Tibial nerve (tissue), 4 donors: ENCODE measurements around the gene GNB3. TPM values are rescaled to one million over a fixed set of nuclear protein-coding genes. Genes with fewer than 3 reads are reported as not detected.

ENCODE experiments used
- DNase-seq, 2 donors: peaks; one replicate each; pipeline ENCODE4 v3.0.0-alpha.2; 2019; ENCODE audit warnings: low spot score in 2 of 2
- H3K27ac ChIP-seq, 4 donors: fragments of 200-600 bp; sonication (generic) in 3 of 4; one replicate each; pipeline ENCODE4 v1.5.1; 2017 to 2019; ENCODE audit warnings: mild to moderate bottlenecking in 1 of 4
- H3K27me3 ChIP-seq, 2 donors: fragments of 200-600 bp; sonication (generic) in 1 of 2; one replicate each; pipeline versions ENCODE4 v1.5.1 to v1.6.0; 2017 to 2019
- H3K36me3 ChIP-seq, 3 donors: fragments of 200-600 bp; sonication (generic); one replicate each; pipeline ENCODE4 v1.5.1; 2018 to 2019
- H3K4me1 ChIP-seq, 4 donors: fragments of 200-600 bp; sonication (generic) in 3 of 4; one replicate each; pipeline ENCODE4 v1.5.1; 2017 to 2019
- H3K4me3 ChIP-seq, 4 donors: fragments of 200-600 bp; sonication (generic) in 3 of 4; one replicate each; pipeline ENCODE4 v1.5.1; 2017 to 2019; ENCODE audit warnings: mild to moderate bottlenecking in 1 of 4, moderate library complexity in 1 of 4
- H3K9me3 ChIP-seq, 4 donors: fragments of 200-600 bp; sonication (generic) in 3 of 4; one replicate each; pipeline ENCODE4 v1.5.1; 2017 to 2019
- CTCF ChIP-seq, 5 experiments: fragments of 200-600 bp in 3 of 5; fragments of 450-650 bp in 2 of 5; sonication (generic) in 3 of 5; IDR thresholded peaks; one replicate each; pipeline ENCODE4 v1.5.1; 2016 to 2019; ENCODE audit warnings: antibody characterized with exemption in 5 of 5, mild to moderate bottlenecking in 3 of 5, moderate library complexity in 2 of 5
- EP300 ChIP-seq, 2 donors: sonication (generic); formaldehyde crosslinking; IDR thresholded peaks; one replicate each; pipeline ENCODE4 v1.6.1; 2017; ENCODE audit warnings: antibody characterized with exemption in 2 of 2, mild to moderate bottlenecking in 1 of 2
- POLR2A ChIP-seq, 2 donors: fragments of 450-650 bp; IDR thresholded peaks; one replicate each; pipeline ENCODE4 v1.6.1; 2017; ENCODE audit warnings: antibody characterized with exemption in 2 of 2, mild to moderate bottlenecking in 2 of 2, moderate library complexity in 2 of 2
- WGBS, 2 donors: methylation state at CpG; one replicate each; pipeline ENCODE4 v1.1.5; 2018; 5-methylcytosine and 5-hydroxymethylcytosine counted together
- total RNA-seq, 4 donors: library from RNA; depleted of rRNA; stranded (reverse); fragments of >200 nt; gene quantifications; one replicate each; pipeline ENCODE4 v1.1.0, GENCODE V29; 2016

GNB3 gene
- total RNA-seq, 4 donors from 2014 or later = 0.84 to 9.9 (median 5.6) TPM

- no peak for DNase-seq
- peaks cover 0 to 51% (median 12%) of the 10 kb centered on the region in 4 donors for H3K4me1 ChIP-seq
- H3K27ac ChIP-seq = peak overlapping the region in 2 of 4 donors; percentile 67 to 71
- H3K9me3 ChIP-seq = no peaks in the 10 kb centered on the region
- H3K36me3 ChIP-seq = peaks cover 0 to 19% (median 0%) of the 10 kb centered on the region in 3 donors
- H3K27me3 ChIP-seq = peaks cover 0 to 29% of the 10 kb centered on the region in 2 donors
- 62 to 64% methylated on average over 21 to 22 of the region's 22 CpGs for WGBS, 2 donors
- no peak for TF ChIP-seq EP300 (IDR thresholded peaks at IDR 0.05)
- no peak for TF ChIP-seq POLR2A (IDR thresholded peaks at IDR 0.05)
- TF ChIP-seq CTCF (IDR thresholded peaks at IDR 0.05) = no peak
- H3K4me3 ChIP-seq = no peak overlapping the region
These were observed 13.8 kb upstream of the GNB3 start for GRCh38 chr12:6826734-6827436.

GRCh38 chr12:6827437-6827911, 13.3 kb upstream of the GNB3 start:
- 3 to 5% methylated on average over 7 to 8 of the region's 8 CpGs for WGBS, 2 donors
- Histone ChIP-seq H3K4me1 (peaks cover 0 to 46% (median 7%) of the 10 kb centered on the region in 4 donors), H3K27ac (peak overlapping the region in 2 of 4 donors; percentile 67 to 71), H3K4me3 (peak overlapping the region in 1 of 4 donors; percentile 77), H3K27me3 (peaks cover 0 to 23% of the 10 kb centered on the region in 2 donors), H3K36me3 (peaks cover 0 to 24% (median 0%) of the 10 kb centered on the region in 3 donors), H3K9me3 (no peaks in the 10 kb centered on the region)
- peak; percentile 87 to 95 for DNase-seq
- TF ChIP-seq CTCF (IDR thresholded peaks at IDR 0.05) (no peak), EP300 (IDR thresholded peaks at IDR 0.05) (peak in 1 of 2 donors; percentile 20)

GRCh38 chr12:6827982-6828780, 12.5 kb upstream of the GNB3 start, which contains the start of gene P3H3:
TSS of gene P3H3 (plus strand) at chr12:6828407. CDS start at chr12:6828441, 34 bp downstream.
- TF ChIP-seq POLR2A (IDR thresholded peaks at IDR 0.05) = peak in 1 of 2 donors; percentile 25
- TF ChIP-seq EP300 (IDR thresholded peaks at IDR 0.05) = no peak
- TF ChIP-seq CTCF (IDR thresholded peaks at IDR 0.05) = peak in 4 of 5 experiments; percentile 5 to 39 (median 17)
- WGBS, 2 donors = 1 to 3% methylated on average over 17 to 29 of the region's 60 CpGs

GRCh38 chr12:6828781-6829535, 11.8 kb upstream of the GNB3 start:
- H3K36me3 ChIP-seq = peaks cover 0 to 39% (median 0%) of the 10 kb centered on the region in 3 donors
- H3K4me3 ChIP-seq = peak overlapping the region; percentile 57 to 92 (median 75)
- H3K27me3 ChIP-seq = peaks cover 0 to 10% of the 10 kb centered on the region in 2 donors
- no peak for DNase-seq
- H3K27ac ChIP-seq = peak overlapping the region; percentile 73 to 95 (median 86)
- 0 to 1% methylated on average over 37 to 46 of the region's 71 CpGs for WGBS, 2 donors
- peaks cover 0 to 42% (median 7%) of the 10 kb centered on the region in 4 donors for H3K4me1 ChIP-seq
- TF ChIP-seq EP300 (IDR thresholded peaks at IDR 0.05) (peak in 1 of 2 donors; percentile 34), CTCF (IDR thresholded peaks at IDR 0.05) (no peak), POLR2A (IDR thresholded peaks at IDR 0.05) (peak in 1 of 2 donors; percentile 24)
- H3K9me3 ChIP-seq = no peaks in the 10 kb centered on the region

More at GRCh38 chr12:6827982-6828780, 12.5 kb upstream of the GNB3 start, which contains the start of gene P3H3:
- Histone ChIP-seq H3K9me3 (no peaks in the 10 kb centered on the region), H3K4me1 (peaks cover 0 to 42% (median 7%) of the 10 kb centered on the region in 4 donors), H3K27ac (peak within 1 kb of the TSS; percentile 73 to 95 (median 86)), H3K36me3 (peaks cover 0 to 32% (median 0%) of the 10 kb centered on the region in 3 donors), H3K4me3 (peak within 1 kb of the TSS; percentile 57 to 92 (median 75)), H3K27me3 (peaks cover 0 to 16% of the 10 kb centered on the region in 2 donors)
- no peak for DNase-seq
